HCT116 (cell line): Measurements from ENCODE around the gene DNAJA4. TPM values are rescaled to one million over a fixed set of nuclear protein-coding genes. Genes with fewer than 3 reads are reported as not detected.
A peak's percentile ranks its signal among the peaks of the same experiment; 100 is the strongest.

Source experiments
- ATAC-seq: fragments of 200-7000 bp; cut with Tn5 transposase; 2 replicates; pipeline ENCODE4 v1.9.1; 2020; ENCODE audit warnings: mild to moderate bottlenecking, moderate library complexity
- BruUV-seq: library from RNA; stranded (reverse); fragments of 400-500 nt; replicated peaks from 2 replicates; lab custom pipeline; 2021; lab: Mats Ljungman, UMichigan
- CTCF ChIA-PET: fragments of 300-600 bp; sonication (Branson Sonifier 250); formaldehyde crosslinking; loops from one replicate; lab custom pipeline; 2021; ENCODE audit warnings: antibody characterized with exemption; lab: Charles Lee
- POLR2A ChIA-PET: fragments of 300-600, 350-600 bp; sonication (Branson Sonifier 250); formaldehyde crosslinking; loops from one replicate; lab custom pipeline; 2021; ENCODE audit warnings: antibody characterized with exemption; lab: Charles Lee
- RAD21 ChIA-PET, 2 experiments: fragments of 300-600 bp; sonication (Branson Sonifier 250); formaldehyde crosslinking; loops; one replicate each; lab custom pipeline; 2023; ENCODE audit warnings: low total read pairs in 2 of 2; ENCODE audit not compliant: uncharacterized antibody in 2 of 2, unreplicated experiment in 2 of 2, low non-redundant PET in 1 of 2; lab: Charles Lee
- DNase-seq: peaks from one replicate; pipeline ENCODE4 v3.0.0-alpha.2; 2010; ENCODE audit warnings: low read depth, low spot score
- H2AFZ ChIP-seq: fragments of 200-600 bp; shearing (Covaris generic), sonication (generic); 2 replicates; pipeline ENCODE4 v1.6.1; 2017; ENCODE audit warnings: low read depth, mixed run types, mixed read lengths, antibody characterized with exemption, low read length; ENCODE audit not compliant: poor library complexity, severe bottlenecking
- H3K27ac ChIP-seq: 2 replicates; pipeline ENCODE4 v1.5.1; 2012; ENCODE audit warnings: low read depth, low read length
- H3K27me3 ChIP-seq: fragments of 200-600 bp; sonication (generic); 2 replicates; pipeline ENCODE4 v1.6.1; 2016; ENCODE audit warnings: mixed run types, low read length, mixed read lengths; ENCODE audit not compliant: insufficient read depth
- H3K36me3 ChIP-seq, 2 experiments: fragments of 200-500 bp in 1 of 2; fragments of 200-600 bp in 1 of 2; sonication (Bioruptor generic) in 1 of 2; sonication (generic) in 1 of 2; 2 replicates each; pipeline versions ENCODE4 v1.5.1 to v1.6.1; 2014 to 2016; ENCODE audit warnings: low read length in 2 of 2, inconsistent platforms in 1 of 2, mixed read lengths in 1 of 2, mixed run types in 1 of 2; ENCODE audit not compliant: insufficient read depth in 2 of 2, control insufficient read depth in 1 of 2
- H3K4me1 ChIP-seq, 2 experiments: fragments of 200-600 bp in 1 of 2; sonication (generic) in 1 of 2; 2 replicates each; pipeline versions ENCODE4 v1.5.1 to v1.6.1; 2012 to 2017; ENCODE audit warnings: low read length in 2 of 2, inconsistent platforms in 1 of 2, mild to moderate bottlenecking in 1 of 2, mixed read lengths in 1 of 2, mixed run types in 1 of 2, moderate library complexity in 1 of 2; ENCODE audit not compliant: insufficient read depth in 2 of 2, control insufficient read depth in 1 of 2
- H3K4me2 ChIP-seq: fragments of 200-600 bp; sonication (generic); 2 replicates; pipeline ENCODE4 v1.6.1; 2017; ENCODE audit warnings: mixed run types, low read length, mixed read lengths
- H3K4me3 ChIP-seq, 2 experiments: fragments of 200-600 bp in 1 of 2; sonication (generic) in 1 of 2; replicated peaks in 1 of 2; 2 replicates each; pipeline ENCODE4 v1.5.1; 2011 to 2016; ENCODE audit warnings: low read length in 2 of 2, control low read depth in 1 of 2, low read depth in 1 of 2, mild to moderate bottlenecking in 1 of 2, mixed read lengths in 1 of 2, mixed run types in 1 of 2
- H3K79me2 ChIP-seq: fragments of 200-600 bp; sonication (generic); 2 replicates; pipeline ENCODE4 v1.6.1; 2017; ENCODE audit warnings: mild to moderate bottlenecking, mixed run types, low read length, moderate library complexity, mixed read lengths; ENCODE audit not compliant: insufficient read depth
- H3K9ac ChIP-seq: fragments of 200-600 bp; sonication (generic); 2 replicates; pipeline ENCODE4 v1.6.1; 2016; ENCODE audit warnings: low read length, mixed read lengths
- H3K9me2 ChIP-seq: fragments of 200-600 bp; sonication (generic), shearing (Covaris generic); 2 replicates; pipeline ENCODE4 v1.6.1; 2017; ENCODE audit warnings: mixed run types, mild to moderate bottlenecking, moderate library complexity; ENCODE audit not compliant: insufficient read depth
- H3K9me3 ChIP-seq, 2 experiments: fragments of 200-500 bp in 1 of 2; fragments of 200-600 bp in 1 of 2; sonication (Bioruptor generic) in 1 of 2; sonication (generic) in 1 of 2; 2 replicates each; pipeline ENCODE4 v1.6.1; 2014 to 2017; ENCODE audit warnings: low read length in 2 of 2, mixed read lengths in 2 of 2, inconsistent platforms in 1 of 2, low read depth in 1 of 2, mild to moderate bottlenecking in 1 of 2, mixed run types in 1 of 2, moderate library complexity in 1 of 2; ENCODE audit not compliant: control insufficient read depth in 1 of 2, insufficient read depth in 1 of 2
- H4K20me1 ChIP-seq: fragments of 200-600 bp; sonication (generic), shearing (Covaris generic); 2 replicates; pipeline ENCODE4 v1.6.1; 2017; ENCODE audit warnings: mixed run types, mild to moderate bottlenecking, moderate library complexity; ENCODE audit not compliant: insufficient read depth
- CBX3 ChIP-seq: IDR thresholded peaks from 2 replicates; pipeline ENCODE4 v1.6.1; 2012; ENCODE audit warnings: low read depth
- EGR1 ChIP-seq: IDR thresholded peaks from 2 replicates; pipeline ENCODE4 v1.6.1; 2012; ENCODE audit warnings: low read depth
- JUND ChIP-seq: IDR thresholded peaks from 2 replicates; pipeline ENCODE4 v1.6.1; 2012
- RAD21 ChIP-seq: IDR thresholded peaks from 2 replicates; pipeline ENCODE4 v1.6.1; 2012; ENCODE audit warnings: low read depth, mild to moderate bottlenecking
- SRF ChIP-seq: IDR thresholded peaks from 2 replicates; pipeline ENCODE4 v1.6.1; 2012; ENCODE audit warnings: low read depth
- intact Hi-C: fragments of 100-400 bp; cut with micrococcal nuclease; formaldehyde crosslinking; loops from 2 replicates; pipeline ENCODE4 v1.10.0; 2022
- total RNA-seq: library from RNA; stranded (reverse); gene quantifications from one replicate; pipeline ENCODE4 v1.2.1, GENCODE V29; 2021; ENCODE audit not compliant: unreplicated experiment
- TF ChIP-seq, protein P1 (sequence below), 3 experiments: fragments of 200-600 bp in 1 of 3; sonication (generic) in 1 of 3; IDR thresholded peaks in 2 of 3; conservative IDR thresholded peaks in 1 of 3; 2 replicates each; pipeline ENCODE4 v1.5.1; 2012 to 2017; ENCODE audit warnings: low read depth in 2 of 3, low read length in 2 of 3, antibody characterized with exemption in 1 of 3, borderline replicate concordance in 1 of 3, control low read depth in 1 of 3, mild to moderate bottlenecking in 1 of 3, mixed read lengths in 1 of 3, mixed run types in 1 of 3, moderate library complexity in 1 of 3; ENCODE audit not compliant: insufficient read depth in 1 of 3
- TF ChIP-seq, protein P2 (sequence below): IDR thresholded peaks from 2 replicates; pipeline ENCODE4 v1.6.1; 2012

The DNAJA4 gene
- total RNA-seq, 1 experiment from 2014 or later = 66.6 TPM

DNA sequence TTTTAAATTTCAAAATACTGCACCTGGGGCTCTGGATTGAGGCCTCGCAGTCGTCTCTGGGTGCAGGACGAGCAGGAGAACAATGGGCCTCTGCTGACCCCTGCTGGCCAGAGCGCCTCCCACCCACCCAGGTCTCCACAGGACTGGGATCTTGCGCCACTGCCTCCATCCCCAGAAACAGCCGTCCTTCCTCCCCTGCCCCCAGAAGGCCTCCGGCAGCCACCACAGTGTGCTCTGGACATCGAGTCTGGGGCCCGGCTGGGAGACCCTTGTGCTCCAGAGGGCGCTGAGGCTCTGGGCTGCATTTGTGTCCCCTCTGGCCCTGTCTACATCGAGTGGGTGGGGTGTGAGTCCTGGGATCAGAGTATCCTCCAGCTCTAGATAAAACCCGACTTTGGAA is 23.3 kb upstream of the DNAJA4 start:
- no TSS peak for BruUV-seq

DNA sequence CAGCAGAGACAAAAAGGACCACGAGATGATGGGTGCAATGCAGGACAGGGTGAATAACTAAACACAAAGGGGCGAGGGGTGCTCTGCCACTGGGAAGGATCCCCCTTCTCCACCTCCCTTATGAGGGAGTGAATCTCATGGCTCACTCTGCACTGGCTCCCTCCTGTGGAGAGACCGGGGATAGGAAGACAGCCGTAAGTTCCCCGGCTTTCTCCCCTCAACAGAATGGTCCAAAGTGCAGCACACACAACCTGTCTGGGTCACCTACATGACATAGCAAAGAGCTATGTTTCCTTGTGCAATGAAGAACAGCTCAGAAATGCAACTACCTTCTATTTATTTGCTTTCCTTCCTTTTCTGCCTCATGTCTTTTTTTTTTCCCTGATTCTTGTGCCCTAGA is 22.2 kb upstream of the DNAJA4 start:
- no peaks in the 10 kb centered on the region for H4K20me1 ChIP-seq
- H3K27ac ChIP-seq = no peak overlapping the region
- CTCF ChIA-PET = interaction anchor here (1.2 to 3.4 kb wide), 8 partner anchors 47 to 332 kb away, joined by 3 to 39 read pairs (median 8); no protein-coding TSS in a partner anchor
- RAD21 ChIA-PET = no interaction called here
- peaks cover 2 to 4% of the 10 kb centered on the region in 2 experiments; a peak in 2 of 4 replicates for H3K4me1 ChIP-seq
- POLR2A ChIA-PET = interaction anchor here (0.6 to 1.0 kb wide), 2 partner anchors 23 to 111 kb away, joined by 3 to 4 read pairs; partner anchors contain the start of gene CIB2
- no peaks in the 10 kb centered on the region for H3K9me3 ChIP-seq
- ATAC-seq (peak; percentile 36; the same call in 1 of the 2 replicates), DNase-seq (no peak)
- H3K4me2 ChIP-seq = no peak overlapping the region
- H2AFZ ChIP-seq = no peak overlapping the region
- H3K79me2 ChIP-seq = no peaks in the 10 kb centered on the region
- no peak overlapping the region for H3K4me3 ChIP-seq
- H3K27me3 ChIP-seq = no peaks in the 10 kb centered on the region
- no TSS peak for BruUV-seq
- no peaks in the 10 kb centered on the region for H3K9me2 ChIP-seq
- H3K36me3 ChIP-seq = no peaks in the 10 kb centered on the region
- TF ChIP-seq, protein P1, sequence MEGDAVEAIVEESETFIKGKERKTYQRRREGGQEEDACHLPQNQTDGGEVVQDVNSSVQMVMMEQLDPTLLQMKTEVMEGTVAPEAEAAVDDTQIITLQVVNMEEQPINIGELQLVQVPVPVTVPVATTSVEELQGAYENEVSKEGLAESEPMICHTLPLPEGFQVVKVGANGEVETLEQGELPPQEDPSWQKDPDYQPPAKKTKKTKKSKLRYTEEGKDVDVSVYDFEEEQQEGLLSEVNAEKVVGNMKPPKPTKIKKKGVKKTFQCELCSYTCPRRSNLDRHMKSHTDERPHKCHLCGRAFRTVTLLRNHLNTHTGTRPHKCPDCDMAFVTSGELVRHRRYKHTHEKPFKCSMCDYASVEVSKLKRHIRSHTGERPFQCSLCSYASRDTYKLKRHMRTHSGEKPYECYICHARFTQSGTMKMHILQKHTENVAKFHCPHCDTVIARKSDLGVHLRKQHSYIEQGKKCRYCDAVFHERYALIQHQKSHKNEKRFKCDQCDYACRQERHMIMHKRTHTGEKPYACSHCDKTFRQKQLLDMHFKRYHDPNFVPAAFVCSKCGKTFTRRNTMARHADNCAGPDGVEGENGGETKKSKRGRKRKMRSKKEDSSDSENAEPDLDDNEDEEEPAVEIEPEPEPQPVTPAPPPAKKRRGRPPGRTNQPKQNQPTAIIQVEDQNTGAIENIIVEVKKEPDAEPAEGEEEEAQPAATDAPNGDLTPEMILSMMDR (IDR thresholded peaks at IDR 0.05 in 2 of 3, conservative IDR thresholded peaks at IDR 0.05 in 1 of 3; ENCODE audit: borderline replicate concordance in 1 of 3, insufficient read depth in 1 of 3, low read depth in 2 of 3, low read length in 2 of 3) = peak; percentile 39 to 80 (median 69); a peak in 5 of 6 replicates
- TF ChIP-seq SRF (no peak), RAD21 (peak; percentile 43)
- TF ChIP-seq, protein P2, sequence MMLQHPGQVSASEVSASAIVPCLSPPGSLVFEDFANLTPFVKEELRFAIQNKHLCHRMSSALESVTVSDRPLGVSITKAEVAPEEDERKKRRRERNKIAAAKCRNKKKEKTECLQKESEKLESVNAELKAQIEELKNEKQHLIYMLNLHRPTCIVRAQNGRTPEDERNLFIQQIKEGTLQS = no peak
- intact Hi-C loops = no loop called here
- no peak overlapping the region for H3K9ac ChIP-seq

More for the DNA sequence above, 23.3 kb upstream of the DNAJA4 start:
- CTCF ChIA-PET = interaction anchor here (0.6 to 3.4 kb wide), 14 partner anchors 17 to 330 kb away, joined by 3 to 39 read pairs (median 6); no protein-coding TSS in a partner anchor
- no peaks in the 10 kb centered on the region for H3K36me3 ChIP-seq
- no peaks in the 10 kb centered on the region for H3K9me3 ChIP-seq
- no peaks in the 10 kb centered on the region for H3K27me3 ChIP-seq
- RAD21 ChIA-PET = interaction anchor here (0.9 to 1.5 kb wide), 3 partner anchors 63 to 129 kb away, joined by 3 to 7 read pairs (median 5); no protein-coding TSS in a partner anchor
- no peaks in the 10 kb centered on the region for H3K79me2 ChIP-seq
- H3K27ac ChIP-seq = no peak overlapping the region
- no peak overlapping the region for H3K4me3 ChIP-seq
- no peak overlapping the region for H3K9ac ChIP-seq
- TF ChIP-seq RAD21 (peak; percentile 97), EGR1 (no peak), CBX3 (no peak), JUND (no peak)
- TF ChIP-seq, protein P1 (IDR thresholded peaks at IDR 0.05 in 2 of 3, conservative IDR thresholded peaks at IDR 0.05 in 1 of 3; ENCODE audit: borderline replicate concordance in 1 of 3, insufficient read depth in 1 of 3, low read depth in 2 of 3, low read length in 2 of 3) = peak; percentile 90 to 93 (median 92)
- H2AFZ ChIP-seq = peak overlapping the region; percentile 96
- intact Hi-C loops = loop anchor here (1.0 kb wide), 6 partner anchors 46 to 282 kb away; partner anchors contain the start of gene CIB2
- DNase-seq = peak; percentile 63
- no peaks in the 10 kb centered on the region for H4K20me1 ChIP-seq
- H3K4me2 ChIP-seq = peak overlapping the region; percentile 54
- peaks cover 2 to 4% of the 10 kb centered on the region in 2 experiments; a peak in 2 of 4 replicates for H3K4me1 ChIP-seq
- no peaks in the 10 kb centered on the region for H3K9me2 ChIP-seq
- POLR2A ChIA-PET = interaction anchor here (1.0 kb wide), 1 partner anchor 110 kb away, joined by 4 read pairs; the partner anchor contains the start of gene CIB2
- ATAC-seq = peak; percentile 99
